ENCODE data around the gene ARHGEF19. TPM values are rescaled to one million over a fixed set of nuclear protein-coding genes. Genes with fewer than 3 reads are reported as not detected.
"Not testable (repeated sequence)": the region's sequence is repeated elsewhere in the genome, so short reads cannot be mapped to it uniquely, and the experiment has no call there.

Gene ARHGEF19
- total RNA-seq, 1 donor from 2014 or later: 18.7 TPM

DNA sequence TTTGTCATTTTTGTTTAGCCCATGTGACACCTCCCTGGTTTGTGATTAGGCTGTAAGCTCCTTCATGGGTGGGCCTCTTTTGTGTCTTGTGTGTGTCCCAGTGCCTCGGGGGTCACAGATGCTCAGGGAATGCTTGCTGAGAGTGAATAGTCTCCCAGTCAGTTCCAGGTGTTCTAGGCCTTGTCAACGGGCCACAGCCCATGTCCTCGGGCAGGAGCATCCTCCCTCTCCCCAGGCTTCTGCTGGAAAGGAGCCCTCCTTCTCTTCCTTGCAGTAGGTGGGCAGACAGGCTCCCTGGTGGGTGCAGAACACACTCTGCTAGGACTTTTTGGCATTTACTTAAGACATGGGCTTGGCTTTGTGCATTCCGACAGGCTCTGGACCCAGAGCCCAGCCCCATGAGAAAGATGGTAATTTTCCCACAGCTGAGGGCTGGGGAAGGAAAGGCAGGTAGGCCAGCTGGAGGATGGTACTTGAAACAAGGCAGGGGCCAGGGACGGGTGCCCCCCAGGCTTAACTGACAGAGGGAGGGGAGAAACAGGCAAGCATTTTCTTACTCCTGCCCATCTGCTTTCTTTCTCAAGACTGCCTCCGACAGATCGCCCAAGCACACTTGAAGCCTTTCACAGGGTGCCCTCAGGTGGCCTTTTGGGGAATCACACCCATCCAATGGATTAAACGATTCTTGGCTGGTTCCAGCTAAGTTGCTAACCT lies 31.6 kb upstream of the ARHGEF19 start:
- peak; percentile 64 for DNase-seq

DNA sequence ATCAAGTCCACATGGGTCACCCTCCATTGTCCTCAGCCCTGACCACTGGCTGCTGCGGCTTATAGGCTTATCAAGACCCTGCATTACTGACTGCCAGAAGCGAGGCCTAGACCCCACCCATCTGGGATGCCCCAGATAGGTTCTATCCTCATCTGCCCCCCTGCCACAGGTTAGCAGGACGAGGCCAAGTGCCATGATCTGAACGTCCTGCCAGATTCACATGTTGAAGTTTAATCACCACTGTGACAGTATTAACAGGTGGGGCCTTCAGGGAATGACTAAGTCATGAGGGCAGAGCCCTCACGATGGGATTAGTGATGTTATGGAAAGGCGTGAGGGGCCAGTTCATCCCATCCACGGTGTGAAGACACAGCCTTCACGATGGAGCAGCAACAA lies 30.8 kb upstream of the ARHGEF19 start:
- no peak for DNase-seq

DNA sequence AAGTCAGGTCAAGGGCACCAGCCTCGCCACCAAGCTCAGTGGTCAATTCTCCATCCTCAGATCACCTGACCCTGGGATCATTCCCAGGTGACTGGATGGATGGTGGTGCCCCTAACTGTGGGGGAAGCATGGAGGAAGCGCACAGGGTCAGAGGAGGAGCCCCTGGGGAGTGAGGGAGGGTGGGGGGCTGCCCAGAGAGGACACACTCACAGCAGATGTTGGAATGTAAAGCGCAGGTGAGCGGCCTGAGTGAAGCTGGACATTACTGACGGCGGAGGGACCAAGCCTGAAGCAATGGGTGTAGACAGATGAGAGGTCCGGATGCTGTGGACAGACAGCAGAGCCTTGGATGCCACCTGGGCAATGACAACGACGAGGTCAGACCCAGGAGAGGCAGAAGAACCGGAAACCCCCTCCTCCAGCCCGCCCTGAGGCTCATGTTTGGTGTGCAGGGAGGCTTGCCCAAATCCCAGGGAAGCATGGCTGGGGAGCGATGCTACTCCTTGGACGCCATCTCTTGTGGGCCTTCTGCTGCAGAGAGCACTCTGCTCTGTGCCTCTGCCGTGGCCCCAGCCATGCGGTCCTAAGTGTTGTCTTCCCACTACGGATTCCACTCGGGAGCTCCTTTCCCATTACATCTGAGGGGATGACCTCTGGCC lies 30.2 kb upstream of the ARHGEF19 start:
- no peak for DNase-seq

DNA sequence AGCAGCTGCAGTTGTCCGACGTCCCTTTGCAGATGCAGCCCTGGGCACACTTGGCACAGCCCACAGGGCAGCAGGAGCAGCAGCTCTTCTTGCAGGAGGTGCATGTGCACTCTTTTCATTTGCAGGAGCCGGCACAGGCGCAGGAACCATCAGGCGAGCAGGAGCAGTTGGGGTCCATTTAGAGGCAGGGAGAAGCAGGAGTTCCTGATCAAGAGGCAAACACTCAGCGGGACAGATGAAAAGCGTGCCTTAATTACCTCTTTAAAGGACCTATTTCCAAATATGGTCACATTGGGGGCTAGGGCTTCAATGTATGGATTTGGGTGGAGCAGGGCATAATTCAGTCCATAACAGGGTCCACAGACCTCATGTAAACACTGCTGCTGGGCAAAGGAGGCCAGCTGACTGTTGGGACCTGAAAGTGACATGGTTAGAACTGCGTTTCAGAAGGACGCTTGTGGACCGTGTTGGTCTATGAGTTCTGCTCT lies 28.8 kb upstream of the ARHGEF19 start:
- no peak for DNase-seq

DNA sequence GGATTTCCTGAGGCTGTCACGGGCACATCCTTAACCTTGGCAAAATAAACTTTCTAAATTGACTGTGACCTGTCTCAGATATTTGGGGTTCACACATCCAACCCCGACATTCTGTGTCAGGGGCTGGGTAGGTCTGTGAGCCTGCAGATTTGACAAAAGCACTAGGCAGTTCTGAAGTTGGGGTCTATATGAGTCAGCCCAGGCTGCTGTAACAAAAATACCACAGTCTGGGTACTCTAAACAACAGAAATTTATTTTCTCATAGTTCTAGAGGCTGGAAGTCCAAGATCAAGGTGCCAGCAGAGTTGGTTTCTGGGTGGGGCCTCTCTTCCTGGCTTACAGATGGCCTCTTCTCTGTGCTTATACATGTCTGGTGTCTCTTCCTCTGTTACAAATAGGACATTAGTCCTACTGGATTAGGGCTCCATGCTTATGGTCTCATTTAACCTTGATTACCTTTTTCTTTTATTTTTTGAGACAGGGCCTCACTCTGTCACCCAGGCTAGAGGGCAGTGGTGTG lies 27.6 kb upstream of the ARHGEF19 start:
- no peak for DNase-seq

DNA sequence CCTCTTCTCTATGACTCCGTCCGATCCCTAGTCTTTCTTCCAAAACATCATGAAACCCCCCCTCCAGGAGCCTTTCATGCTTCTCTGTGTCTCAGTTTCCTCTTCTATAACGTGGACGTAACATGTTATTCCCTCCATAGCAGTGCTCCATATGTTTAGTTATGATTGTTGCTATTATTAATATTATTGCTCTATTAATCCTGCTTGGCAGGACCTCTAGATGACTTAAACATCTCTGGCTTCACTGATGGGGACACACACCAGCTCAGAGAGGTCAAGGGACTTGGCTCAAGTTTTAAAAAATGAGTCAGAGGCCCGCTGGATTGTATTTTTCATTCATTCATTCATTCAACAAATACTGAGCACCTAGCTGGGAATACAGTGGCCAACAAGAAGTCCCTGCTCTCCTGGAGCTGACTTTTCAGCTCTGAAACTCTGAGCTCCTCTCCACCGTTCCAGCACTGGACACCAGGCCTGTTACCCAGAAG lies 24.9 kb upstream of the ARHGEF19 start:
- DNase-seq: no peak

DNA sequence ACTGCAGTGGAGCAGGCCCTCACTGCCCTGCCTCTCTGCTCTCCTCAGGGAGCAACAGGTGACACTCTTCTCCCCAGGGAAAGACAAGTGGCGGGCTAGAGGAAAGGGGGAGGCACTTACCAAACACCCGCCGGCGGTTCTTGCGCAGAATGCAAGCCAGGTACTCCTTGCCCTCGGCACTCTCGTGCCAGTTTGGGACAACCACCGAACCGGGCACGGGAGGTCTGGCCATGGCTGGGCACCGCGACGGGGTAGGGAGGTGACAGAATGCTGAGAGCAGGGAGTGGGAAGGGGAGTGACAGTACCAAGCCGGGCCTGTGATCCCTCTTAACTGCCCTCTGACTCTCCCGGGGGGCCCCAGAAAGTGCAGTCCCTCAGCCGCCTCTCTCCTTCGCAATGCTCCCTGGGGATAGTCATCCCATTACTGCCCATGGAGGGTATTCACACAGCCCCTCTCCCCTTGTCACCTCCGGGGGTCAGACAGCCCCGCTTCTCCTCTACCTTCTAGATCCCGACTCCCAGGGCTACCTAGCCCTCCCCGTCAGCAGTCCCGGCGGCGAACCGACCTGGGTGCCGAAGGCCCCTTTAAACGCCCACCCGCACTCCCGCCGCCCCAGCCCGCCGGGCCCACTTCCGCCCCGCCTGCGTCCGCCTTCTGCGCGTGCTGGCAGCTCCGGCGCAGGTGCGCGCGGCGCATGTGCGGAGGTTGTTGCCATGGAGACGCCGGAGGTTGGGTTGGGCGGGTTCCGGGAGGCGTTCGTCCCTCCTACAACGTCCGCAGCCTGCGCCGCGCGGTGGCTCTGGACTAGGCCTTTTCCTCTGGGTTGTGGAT lies 24.3 kb upstream of the ARHGEF19 start, which contains the start of gene CPLANE2:
Gene CPLANE2 (minus strand): TSS at position 673 of the 832 bp plus-strand sequence. CDS start 441 bp downstream, at position 232.
- DNase-seq: peak; percentile 81

DNA sequence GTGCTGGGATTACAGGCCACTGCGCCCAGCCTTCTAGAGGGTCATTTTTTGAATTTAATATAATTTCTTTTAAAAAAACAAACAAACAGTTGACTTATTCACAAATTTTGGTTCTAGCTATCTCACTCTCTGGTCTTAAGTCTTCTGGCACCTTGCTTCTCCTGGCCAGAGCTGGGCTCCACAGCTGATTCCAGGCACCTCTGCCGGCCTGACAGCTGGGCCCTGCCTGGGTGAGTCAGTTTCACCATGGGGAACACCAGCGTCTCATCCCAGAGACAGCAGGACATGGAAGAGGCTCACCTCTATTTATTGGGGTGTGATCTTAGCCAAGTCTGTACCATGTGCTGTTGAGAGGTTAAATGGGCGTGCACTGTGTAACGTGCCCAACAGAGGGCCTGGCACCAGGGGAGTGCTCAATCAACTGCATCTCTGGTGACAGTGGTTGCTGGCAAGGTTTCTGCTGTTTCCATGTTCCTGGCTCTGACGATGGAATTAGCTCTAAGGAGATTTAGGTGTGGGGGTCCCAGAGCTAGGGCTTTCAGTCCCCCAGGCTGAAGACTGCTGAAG lies 23.6 kb upstream of the ARHGEF19 start:
- DNase-seq: no peak

DNA sequence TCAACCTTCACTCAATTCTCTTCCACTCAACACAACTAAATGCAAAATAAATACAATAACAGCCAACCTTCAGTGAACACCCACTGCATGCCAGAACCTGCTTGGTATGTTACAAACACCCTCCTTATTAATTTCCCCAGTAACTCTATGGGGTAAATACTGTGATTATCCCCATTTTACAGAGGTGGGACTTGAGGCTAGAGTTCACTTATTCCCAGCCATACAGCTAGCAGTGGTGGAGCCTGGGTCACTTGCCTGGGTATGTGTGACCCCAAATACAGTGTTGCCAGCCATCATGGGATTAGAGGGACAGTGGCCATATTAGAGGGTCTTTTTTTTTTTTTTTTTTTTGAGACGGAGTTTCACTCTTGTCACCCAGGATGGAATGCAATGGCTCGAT lies 22.9 kb upstream of the ARHGEF19 start:
- DNase-seq: no peak

DNA sequence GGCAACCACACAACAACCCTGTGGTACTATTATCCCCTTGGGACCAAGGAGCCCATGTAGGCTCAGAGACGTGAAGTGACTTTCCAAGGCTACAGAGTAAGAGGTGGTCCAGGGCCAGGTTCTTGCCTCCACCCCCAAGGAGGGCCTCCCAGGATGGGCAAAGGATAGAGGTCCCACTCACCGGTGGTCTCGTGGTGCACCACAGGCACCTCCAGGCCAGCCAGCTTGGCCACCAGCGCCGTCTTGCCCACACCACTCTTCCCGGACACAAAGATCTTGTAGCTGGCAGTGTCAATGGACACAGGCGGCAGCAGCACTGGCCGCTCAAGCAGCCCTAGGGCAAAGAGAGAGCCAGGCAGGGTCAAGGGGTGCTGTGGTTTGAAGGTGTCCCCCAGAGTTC lies 21.0 kb upstream of the ARHGEF19 start:
- DNase-seq: no peak

DNA sequence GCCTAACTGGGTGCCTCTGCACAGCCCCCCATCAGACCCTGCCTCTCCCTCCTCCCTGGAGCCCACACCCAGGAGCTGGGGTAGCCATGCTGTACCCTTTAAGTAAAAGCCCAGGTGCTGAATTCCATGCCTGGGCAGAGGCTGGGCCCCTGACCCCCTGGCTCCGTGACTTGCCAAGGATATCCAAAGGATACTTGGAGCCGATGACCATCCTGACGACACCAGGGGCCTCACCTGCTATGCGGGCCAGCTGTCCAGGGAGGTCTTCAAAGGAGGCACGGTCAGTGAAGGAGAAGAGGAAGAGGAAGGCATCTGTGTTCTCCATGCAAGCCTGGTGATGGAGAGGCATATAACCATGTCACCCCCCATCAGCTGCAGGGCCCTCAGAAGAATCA lies 19.9 kb upstream of the ARHGEF19 start:
- no peak for DNase-seq

DNA sequence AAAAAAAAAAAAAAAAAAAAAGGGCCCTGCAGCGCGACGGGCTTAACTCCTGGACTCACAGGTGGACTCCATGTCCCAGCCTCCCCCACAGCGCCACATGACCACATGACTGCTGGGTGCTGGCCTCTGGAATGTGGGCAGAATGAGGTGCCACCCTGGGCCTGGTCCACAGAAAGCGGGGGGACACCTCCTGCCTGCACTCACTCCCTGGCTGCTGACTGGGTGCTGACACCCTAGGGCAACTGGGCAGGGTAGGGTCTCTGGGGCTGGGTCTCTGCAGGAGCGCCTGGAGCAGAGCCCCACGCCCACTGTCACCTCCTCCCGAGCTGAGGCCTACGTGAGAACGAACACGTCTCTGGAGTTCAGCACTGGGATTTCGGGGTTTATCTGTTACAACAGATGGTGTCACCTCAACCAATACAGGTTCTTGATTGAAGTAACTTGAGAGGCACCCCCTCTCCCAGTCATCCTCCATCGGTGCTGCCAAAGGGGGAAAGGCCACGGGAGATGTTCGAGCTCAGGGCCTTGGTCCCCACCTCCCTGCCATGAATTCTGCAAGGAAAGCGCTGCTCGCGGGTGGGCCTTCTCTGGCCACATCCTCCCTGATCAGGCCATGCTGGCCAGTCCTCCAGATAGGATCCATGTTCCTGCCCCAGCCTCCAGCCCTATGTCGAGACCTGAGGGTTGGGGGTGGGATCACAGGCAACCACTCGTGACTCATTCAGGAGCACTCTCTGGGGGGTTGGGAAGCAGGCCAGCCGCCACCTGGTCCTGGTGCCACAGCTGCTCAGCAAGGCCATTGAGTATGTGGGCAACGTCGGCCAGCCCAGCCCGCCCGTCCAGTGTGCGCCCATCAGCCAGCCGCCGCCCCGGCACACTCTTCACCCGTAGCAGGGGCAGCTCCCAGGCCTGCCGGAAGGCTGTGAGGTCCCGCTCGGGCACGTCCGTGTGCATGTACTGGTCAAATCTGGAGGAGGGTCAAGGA lies 19.2 kb upstream of the ARHGEF19 start:
- no peak for DNase-seq

DNA sequence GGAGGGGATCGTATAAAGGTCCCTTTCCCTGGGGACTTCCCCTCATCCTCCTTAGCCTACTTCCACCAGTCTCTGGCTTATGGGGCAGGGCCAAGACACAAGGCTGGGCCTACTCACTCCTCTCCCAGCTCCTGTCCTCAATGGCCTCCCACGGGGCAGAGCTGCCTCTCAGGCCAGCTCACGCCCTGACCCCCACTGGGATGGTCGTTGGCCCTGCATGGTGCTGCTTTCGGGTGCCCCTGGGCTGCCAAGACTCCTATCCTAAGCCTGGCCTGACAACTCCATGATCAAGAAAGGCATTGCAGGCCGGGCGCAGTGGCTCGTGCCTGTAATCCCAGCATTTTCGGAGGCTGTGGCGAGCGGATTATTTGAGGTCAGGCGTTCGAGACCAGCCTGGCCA lies 18.3 kb upstream of the ARHGEF19 start:
- DNase-seq: no peak

DNA sequence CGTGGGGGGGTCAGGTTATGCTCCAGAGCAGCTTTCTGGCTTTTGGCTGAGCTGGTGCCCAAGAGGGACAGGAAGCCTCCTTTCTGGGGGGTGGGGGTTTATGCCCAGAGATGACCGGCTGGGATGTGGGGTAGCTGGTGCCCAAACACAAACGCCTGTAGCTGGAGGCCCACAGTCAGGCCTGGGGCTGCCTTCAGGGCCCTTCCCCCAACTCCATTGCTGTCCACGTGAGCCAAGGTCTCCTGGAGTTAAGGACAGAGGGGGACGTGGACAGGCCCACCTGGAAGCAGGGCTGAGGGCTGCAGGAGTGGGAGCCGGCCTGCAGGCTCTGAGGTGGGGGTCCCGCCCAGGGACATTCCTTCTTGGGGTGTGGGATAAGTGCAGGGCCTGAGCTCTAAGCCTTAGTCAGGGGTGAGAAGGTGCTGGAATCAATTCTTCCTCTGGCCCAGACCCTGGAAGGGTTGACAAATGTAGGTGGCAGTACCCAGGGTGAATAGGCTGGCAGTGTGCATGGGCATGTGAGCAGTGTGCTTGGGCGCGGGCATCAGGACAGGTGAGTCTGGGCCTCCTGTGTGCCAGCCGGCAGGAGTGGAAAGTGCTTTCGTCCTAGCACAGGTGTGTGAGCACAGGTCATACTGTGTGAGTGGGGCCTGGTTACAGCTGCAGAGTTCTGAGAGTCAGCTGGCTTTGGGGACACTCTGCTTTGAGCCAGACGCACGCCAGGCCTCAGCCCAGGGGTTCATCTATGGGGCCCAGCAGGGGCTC lies 17.7 kb upstream of the ARHGEF19 start:
- no peak for DNase-seq

DNA sequence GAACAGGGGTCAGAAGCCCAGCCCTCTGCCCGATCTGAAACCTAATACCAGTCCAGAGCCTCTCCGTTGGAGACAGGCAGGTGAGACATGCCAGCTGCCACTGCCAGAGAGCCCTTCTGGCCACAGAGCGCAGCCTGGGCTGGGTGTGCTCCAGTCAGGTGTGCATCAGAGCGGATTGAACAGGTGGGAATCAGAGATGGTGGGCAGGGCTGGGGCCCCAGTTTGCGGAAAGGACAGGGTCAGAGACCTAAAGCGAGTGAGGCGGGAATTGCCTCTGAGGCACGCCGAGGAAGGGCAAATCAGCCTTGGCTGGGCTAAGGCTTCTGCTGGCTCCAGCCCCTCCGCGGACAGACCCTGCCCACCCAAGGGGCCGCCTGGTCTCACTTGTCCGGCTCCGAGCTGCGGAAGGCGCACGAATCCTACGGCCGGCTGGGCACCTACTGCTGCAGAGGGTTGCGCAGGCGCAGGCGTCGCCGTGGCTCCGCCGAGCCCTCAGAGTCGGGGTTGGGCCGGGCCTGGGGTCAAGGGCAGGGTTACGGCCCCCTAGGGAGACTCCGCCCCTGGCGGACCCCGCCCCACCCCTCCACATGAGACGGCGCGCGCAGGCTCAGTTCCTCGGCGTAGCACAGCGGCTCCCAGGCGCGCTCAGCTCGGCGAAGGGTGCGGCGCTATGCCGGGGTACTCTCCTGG lies 14.2 kb upstream of the ARHGEF19 start:
- DNase-seq: no peak

DNA sequence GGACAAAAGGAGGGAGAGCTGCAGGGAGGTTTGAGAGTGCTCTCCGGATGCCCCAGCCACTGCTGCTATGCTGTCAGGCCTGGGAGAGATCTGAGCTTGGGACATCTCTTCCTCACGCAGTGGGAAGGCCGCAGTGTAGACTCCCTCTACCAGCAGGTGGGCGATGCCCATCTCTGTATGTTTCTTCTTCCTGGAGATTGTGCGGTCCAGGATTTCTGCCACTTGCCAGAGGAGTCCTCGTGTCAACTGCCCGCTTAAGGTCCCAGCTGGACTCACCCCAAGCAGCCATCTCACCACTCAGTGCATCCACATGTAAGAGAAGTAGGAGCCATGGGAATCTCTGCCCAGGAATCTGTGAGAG lies 13.7 kb upstream of the ARHGEF19 start:
- no peak for DNase-seq

DNA sequence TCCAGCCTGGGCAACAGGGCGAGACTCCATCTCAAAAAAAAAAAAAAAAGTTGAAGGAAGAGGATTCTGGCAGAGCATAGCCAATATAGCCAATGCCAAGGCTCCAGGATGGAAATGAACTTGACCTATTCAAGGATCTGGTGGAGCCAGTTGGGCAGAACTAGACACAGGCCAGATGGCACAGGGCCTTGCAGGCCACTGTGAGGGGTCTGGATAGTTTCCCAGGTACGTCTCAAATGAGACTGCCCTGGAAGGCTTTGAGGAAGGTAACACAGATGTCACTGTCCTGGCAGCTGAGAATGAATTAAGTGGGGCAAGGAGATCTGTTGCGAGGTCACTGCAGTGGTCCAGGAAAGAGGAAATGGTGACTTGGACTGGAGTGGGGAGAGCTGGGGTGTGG lies 12.0 kb upstream of the ARHGEF19 start:
- no peak for DNase-seq

DNA sequence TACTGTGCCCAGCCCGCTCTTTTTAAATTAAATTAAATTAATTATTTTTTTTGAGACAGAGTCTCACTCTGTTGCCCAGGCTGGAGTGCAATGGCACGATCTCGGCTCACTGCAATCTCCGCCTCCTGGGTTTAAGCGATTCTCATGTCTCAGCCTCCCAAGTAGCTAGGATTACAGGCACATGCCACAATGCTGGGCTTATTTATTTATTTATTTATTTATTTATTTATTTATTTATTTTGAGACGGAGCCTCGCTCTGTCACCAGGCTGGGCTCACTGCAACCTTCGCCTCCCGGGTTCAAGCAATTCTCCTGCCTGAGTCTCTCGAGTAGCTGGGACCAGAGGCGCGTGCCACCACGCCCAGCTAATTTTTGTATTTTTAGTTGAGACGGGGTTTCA lies 10.3 kb upstream of the ARHGEF19 start:
- not testable (repeated sequence) for DNase-seq

DNA sequence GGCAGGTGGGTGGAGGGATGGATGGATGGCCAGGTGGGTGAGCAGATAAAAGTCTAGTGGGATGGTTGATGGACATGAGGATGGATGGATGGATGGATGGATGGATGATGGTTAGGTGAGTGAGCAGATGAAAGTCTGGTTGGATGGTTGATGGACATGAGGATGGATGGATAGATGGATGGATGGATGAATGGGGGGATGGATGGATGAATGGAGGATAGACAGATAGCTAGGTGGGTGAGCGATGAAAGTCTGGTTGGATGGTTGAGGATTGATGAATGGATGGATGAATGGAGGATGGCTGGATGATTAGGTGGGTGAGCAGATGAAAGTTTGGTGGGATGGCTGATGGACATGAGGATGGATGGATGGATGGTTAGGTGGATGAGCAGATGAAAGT lies 9.0 kb upstream of the ARHGEF19 start:
- no peak for DNase-seq

Data from skin of body (tissue), 2 donors.